SK-N-SH treated with all-trans-retinoic acid at 6 μM for 48 hours (cell line): Measurements from ENCODE around the gene NR1I3.

Experiments
- ARNTL ChIP-seq: fragments of 450-650 bp; formaldehyde crosslinking; IDR thresholded peaks from 2 replicates; pipeline ENCODE4 v1.5.0; 2020; ENCODE audit warnings: low read depth, mild to moderate bottlenecking, moderate library complexity, borderline replicate concordance
- CREB5 ChIP-seq: fragments of 250-450 bp; sonication (Bioruptor Pico); IDR thresholded peaks from 2 replicates; pipeline ENCODE4 v1.5.1; 2020; ENCODE audit warnings: low read depth, mild to moderate bottlenecking, moderate library complexity
- CSDC2 ChIP-seq: fragments of 250-450 bp; sonication (Bioruptor Pico); IDR thresholded peaks from 2 replicates; pipeline ENCODE4 v1.5.0; 2020; ENCODE audit warnings: mild to moderate bottlenecking, moderate library complexity
- CSRNP3 ChIP-seq: fragments of 250-450 bp; sonication (Bioruptor Pico); IDR thresholded peaks from 2 replicates; pipeline ENCODE4 v1.5.1; 2021; ENCODE audit warnings: mild to moderate bottlenecking, moderate library complexity
- OSR1 ChIP-seq: fragments of 250-450 bp; sonication (Bioruptor Pico); IDR thresholded peaks from 2 replicates; pipeline ENCODE4 v1.8.0; 2022; ENCODE audit warnings: moderate library complexity, mild to moderate bottlenecking, inconsistent platforms
- PATZ1 ChIP-seq: fragments of 250-450 bp; sonication (Bioruptor Pico); IDR thresholded peaks from 2 replicates; pipeline ENCODE4 v1.8.0; 2020; ENCODE audit warnings: mild to moderate bottlenecking, moderate library complexity, borderline replicate concordance
- POU6F1 ChIP-seq: fragments of 250-450 bp; sonication (Bioruptor Pico); IDR thresholded peaks from 2 replicates; pipeline ENCODE4 v1.8.0; 2021; ENCODE audit warnings: low read depth, mild to moderate bottlenecking, moderate library complexity, borderline replicate concordance
- SNAI2 ChIP-seq: fragments of 250-450 bp; sonication (Bioruptor Pico); IDR thresholded peaks from 2 replicates; pipeline ENCODE4 v1.5.0; 2020; ENCODE audit warnings: mild to moderate bottlenecking, moderate library complexity
- TCF4 ChIP-seq: fragments of 250-450 bp; sonication (Bioruptor Pico); IDR thresholded peaks from 2 replicates; pipeline ENCODE4 v1.8.0; 2021; ENCODE audit warnings: mild to moderate bottlenecking, moderate library complexity, borderline replicate concordance
- TSHZ2 ChIP-seq: fragments of 250-450 bp; sonication (Bioruptor Pico); IDR thresholded peaks from 2 replicates; pipeline ENCODE4 v1.5.0; 2020; ENCODE audit warnings: mild to moderate bottlenecking, moderate library complexity
- ZC3H10 ChIP-seq: fragments of 250-450 bp; sonication (Bioruptor Pico); IDR thresholded peaks from 2 replicates; pipeline ENCODE4 v1.5.1; 2021; ENCODE audit warnings: mild to moderate bottlenecking, moderate library complexity
- ZFP3 ChIP-seq: fragments of 250-450 bp; sonication (Bioruptor Pico); IDR thresholded peaks from 2 replicates; pipeline ENCODE4 v1.5.0; 2020; ENCODE audit warnings: mild to moderate bottlenecking, moderate library complexity
- ZFP30 ChIP-seq: fragments of 450-650 bp; formaldehyde crosslinking; IDR thresholded peaks from 2 replicates; pipeline ENCODE4 v1.5.0; 2022; ENCODE audit warnings: mild to moderate bottlenecking, moderate library complexity
- ZNF8 ChIP-seq: fragments of 450-650 bp; formaldehyde crosslinking; IDR thresholded peaks from 2 replicates; pipeline ENCODE4 v1.5.0; 2020; ENCODE audit warnings: mild to moderate bottlenecking, moderate library complexity

GRCh38 chr1:161197560-161198193, 40.3 kb downstream of the NR1I3 start:
- TF ChIP-seq PATZ1 (CRISPR knock-in tag) (no peak), ZFP3 (CRISPR knock-in tag) (no peak), OSR1 (no peak), ARNTL (no peak), POU6F1 (CRISPR knock-in tag) (no peak), TSHZ2 (CRISPR knock-in tag) (no peak), TCF4 (CRISPR knock-in tag) (no peak), ZC3H10 (CRISPR knock-in tag) (no peak), CREB5 (CRISPR knock-in tag) (no peak), ZFP30 (CRISPR knock-in tag) (no peak), SNAI2 (CRISPR knock-in tag) (no peak), CSDC2 (CRISPR knock-in tag) (no peak), CSRNP3 (CRISPR knock-in tag) (no peak), ZNF8 (no peak)
